ENCODE measurements around the gene SLC36A4. TPM values are rescaled to one million over a fixed set of nuclear protein-coding genes. Genes with fewer than 3 reads are reported as not detected.

Gene SLC36A4
- total RNA-seq, 2 experiments from 2014 or later = 3.0 to 4.2 TPM

GRCh38 chr11:93117565-93117964 lies 80.2 kb downstream of the SLC36A4 start:
- Histone ChIP-seq H3K9me3 (ENCODE audit: low read length) (no peaks in the 10 kb centered on the region), H3K27ac (ENCODE audit: low read depth, low read length, poor library complexity, severe bottlenecking) (no peak overlapping the region), H3K4me3 (ENCODE audit: low read depth, low read length, poor library complexity, severe bottlenecking) (no peak overlapping the region), H3K36me3 (ENCODE audit: insufficient read depth, low read length) (no peaks in the 10 kb centered on the region), H3K79me2 (ENCODE audit: insufficient read depth, low read depth, low read length) (no peaks in the 10 kb centered on the region), H3K4me1 (ENCODE audit: insufficient read depth, low read length, poor library complexity, severe bottlenecking) (no peaks in the 10 kb centered on the region), H3K4me2 (ENCODE audit: low read length) (no peak overlapping the region), H2AFZ (ENCODE audit: low read length) (no peak overlapping the region), H4K20me1 (ENCODE audit: insufficient read depth, low read length) (no peaks in the 10 kb centered on the region), H3K9me2 (ENCODE audit: insufficient read depth, low read length) (no peaks in the 10 kb centered on the region)
- intact Hi-C loops (cut with micrococcal nuclease; ENCODE audit: unreplicated experiment) = no loop called here
- no TSS peak for BruUV-seq (replicated peaks)
- TF ChIP-seq CTCF (conservative IDR thresholded peaks at IDR 0.05; ENCODE audit: low read length) = no peak
- no peak for TF ChIP-seq EZH2phosphoT487 (IDR thresholded peaks at IDR 0.05; ENCODE audit: borderline replicate concordance, low read depth, low read length)
- ChIA-PET POLR2A (no interaction called here), CTCF (ENCODE audit: unreplicated experiment) (no interaction called here)
- DNase-seq (ENCODE audit: low spot score) = no peak

GRCh38 chr11:93116641-93117441 lies 81.0 kb downstream of the SLC36A4 start:
- H3K9me3 ChIP-seq (ENCODE audit: low read length) = no peaks in the 10 kb centered on the region
- H4K20me1 ChIP-seq (ENCODE audit: insufficient read depth, low read length) = no peaks in the 10 kb centered on the region
- no peaks in the 10 kb centered on the region for H3K9me2 ChIP-seq (ENCODE audit: insufficient read depth, low read length)
- H3K4me2 ChIP-seq (ENCODE audit: low read length) = no peak overlapping the region
- H3K4me3 ChIP-seq (ENCODE audit: low read depth, low read length, poor library complexity, severe bottlenecking) = no peak overlapping the region
- intact Hi-C loops (cut with micrococcal nuclease; ENCODE audit: unreplicated experiment) = no loop called here
- no peak for DNase-seq (ENCODE audit: low spot score)
- no peak for TF ChIP-seq CTCF (conservative IDR thresholded peaks at IDR 0.05; ENCODE audit: low read length)
- TF ChIP-seq EZH2phosphoT487 (IDR thresholded peaks at IDR 0.05; ENCODE audit: borderline replicate concordance, low read depth, low read length) = no peak
- no peaks in the 10 kb centered on the region for H3K36me3 ChIP-seq (ENCODE audit: insufficient read depth, low read length)
- H3K79me2 ChIP-seq (ENCODE audit: insufficient read depth, low read depth, low read length) = no peaks in the 10 kb centered on the region
- no TSS peak for BruUV-seq (replicated peaks)
- H2AFZ ChIP-seq (ENCODE audit: low read length) = no peak overlapping the region
- H3K27ac ChIP-seq (ENCODE audit: low read depth, low read length, poor library complexity, severe bottlenecking) = no peak overlapping the region
- POLR2A ChIA-PET = no interaction called here
- H3K4me1 ChIP-seq (ENCODE audit: insufficient read depth, low read length, poor library complexity, severe bottlenecking) = no peaks in the 10 kb centered on the region
- CTCF ChIA-PET (ENCODE audit: unreplicated experiment) = no interaction called here

- no peaks in the 10 kb centered on the region for H3K4me1 ChIP-seq (ENCODE audit: insufficient read depth, low read length, poor library complexity, severe bottlenecking)
Observed at GRCh38 chr11:93114304-93114703, 83.5 kb downstream of the SLC36A4 start.

More at GRCh38 chr11:93114304-93114703, 83.5 kb downstream of the SLC36A4 start:
- H3K36me3 ChIP-seq (ENCODE audit: insufficient read depth, low read length) = no peaks in the 10 kb centered on the region
- no peaks in the 10 kb centered on the region for H4K20me1 ChIP-seq (ENCODE audit: insufficient read depth, low read length)
- no TSS peak for BruUV-seq (replicated peaks)
- H3K27ac ChIP-seq (ENCODE audit: low read depth, low read length, poor library complexity, severe bottlenecking) = no peak overlapping the region
- CTCF ChIA-PET (ENCODE audit: unreplicated experiment) = no interaction called here
- no peak overlapping the region for H3K4me3 ChIP-seq (ENCODE audit: low read depth, low read length, poor library complexity, severe bottlenecking)
- no peak for DNase-seq (ENCODE audit: low spot score)
- no peaks in the 10 kb centered on the region for H3K9me2 ChIP-seq (ENCODE audit: insufficient read depth, low read length)
- no peak overlapping the region for H2AFZ ChIP-seq (ENCODE audit: low read length)
- TF ChIP-seq CTCF (conservative IDR thresholded peaks at IDR 0.05; ENCODE audit: low read length) (no peak), EZH2phosphoT487 (IDR thresholded peaks at IDR 0.05; ENCODE audit: borderline replicate concordance, low read depth, low read length) (no peak)
- H3K79me2 ChIP-seq (ENCODE audit: insufficient read depth, low read depth, low read length) = no peaks in the 10 kb centered on the region
- H3K4me2 ChIP-seq (ENCODE audit: low read length) = no peak overlapping the region
- H3K9me3 ChIP-seq (ENCODE audit: low read length) = no peaks in the 10 kb centered on the region
- intact Hi-C loops (cut with micrococcal nuclease; ENCODE audit: unreplicated experiment) = no loop called here
- POLR2A ChIA-PET = interaction anchor here (0.6 kb wide), 1 partner anchor 138 kb away, joined by 3 read pairs; no protein-coding TSS in a partner anchor

All from OCI-LY7 (cell line).